ENCODE data around the gene ELMO3. TPM values are rescaled to one million over a fixed set of nuclear protein-coding genes. Genes with fewer than 3 reads are reported as not detected.

The ELMO3 gene
- total and polyA plus RNA-seq, 3 experiments from 2014 or later = 5.0 to 5.3 TPM; not detected in 1

DNA sequence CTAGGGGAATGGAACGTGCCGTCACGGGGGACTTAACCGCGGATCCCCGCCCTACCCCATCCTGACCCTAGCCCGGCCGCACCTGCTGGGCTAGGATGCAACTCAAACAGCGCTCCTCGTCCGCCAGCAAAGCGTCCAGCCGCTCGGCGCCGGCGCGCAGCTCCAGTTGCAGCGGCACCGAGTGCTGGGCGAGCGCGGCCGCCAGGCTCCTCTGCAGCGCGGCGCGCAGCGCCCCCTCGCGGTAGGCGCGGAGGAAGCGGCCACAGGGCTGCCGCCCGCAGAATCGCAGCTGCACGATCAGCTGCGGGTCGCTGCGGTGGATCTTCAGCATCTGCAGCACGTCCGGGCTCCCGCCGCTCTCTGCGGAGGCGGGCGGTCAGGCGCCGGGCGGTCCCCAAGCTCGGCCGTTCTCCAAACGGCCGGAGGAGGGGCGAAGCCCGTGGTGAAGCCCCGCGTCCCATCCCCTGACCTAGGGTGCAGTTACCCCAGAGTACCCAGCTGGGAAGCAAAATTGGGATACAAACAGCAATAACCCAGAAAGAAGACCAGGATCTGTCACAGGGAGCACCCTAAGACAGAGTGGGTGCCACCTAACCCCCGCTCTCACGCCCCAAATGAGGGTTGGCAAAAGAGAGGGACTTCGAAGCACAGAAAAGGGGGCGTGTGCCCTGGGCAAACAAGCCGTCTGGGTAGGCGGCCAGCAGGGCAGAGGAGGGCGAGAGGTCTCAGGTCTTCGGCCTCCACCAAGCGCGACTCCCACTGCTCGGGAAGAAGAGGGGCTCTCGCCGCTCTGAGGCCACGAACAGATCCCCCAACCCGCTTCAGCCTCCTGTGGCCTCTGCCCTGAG is 43.4 kb upstream of the ELMO3 start:
- Mint-ChIP-seq H3K4me3 (peak overlapping the region; percentile 48 to 92 (median 73)), H3K4me1 (peaks cover 54 to 75% (median 59%) of the 10 kb centered on the region in 3 donors)
- H3K4me1 ChIP-seq (ENCODE audit: insufficient read depth, low read length) = peaks cover 44% of the 10 kb centered on the region

DNA sequence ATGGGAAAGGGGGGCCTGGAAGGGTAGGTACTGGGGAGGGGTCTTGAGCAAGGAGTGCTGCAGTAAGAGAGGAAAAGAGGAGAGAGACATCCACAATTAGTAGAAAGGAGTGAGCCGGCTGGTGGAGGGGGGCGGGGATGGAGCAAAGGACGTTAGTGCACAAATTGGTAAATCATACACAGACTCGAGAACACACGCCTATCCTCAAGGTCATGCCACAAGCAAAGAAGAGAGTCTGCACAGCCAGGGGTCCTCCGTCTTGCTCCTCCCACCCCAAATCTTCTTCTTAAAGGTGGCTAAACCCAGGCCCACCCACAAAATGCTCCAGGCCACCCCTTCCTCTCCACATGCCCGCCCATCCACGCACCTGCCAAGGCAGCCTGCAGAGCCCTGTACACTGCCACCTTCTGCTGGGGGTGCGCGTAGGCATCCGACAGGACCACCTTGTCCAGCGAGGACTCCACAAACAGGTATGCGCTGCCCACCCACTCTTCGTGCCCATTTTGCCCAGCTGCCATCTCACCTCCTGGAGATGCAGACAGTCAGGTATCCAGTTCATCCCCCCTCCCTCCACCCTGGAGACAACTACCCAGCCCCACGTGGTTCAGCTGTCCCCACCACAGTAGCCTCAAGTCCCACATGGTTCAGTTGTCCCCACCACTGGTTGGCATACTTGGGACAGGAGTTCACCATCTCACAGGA is 42.6 kb upstream of the ELMO3 start:
- H3K27me3 Mint-ChIP-seq = peaks cover 4 to 9% of the 10 kb centered on the region in 2 donors
- no peaks in the 10 kb centered on the region for H3K9me3 Mint-ChIP-seq
- Histone ChIP-seq H3K4me3 (ENCODE audit: low read length) (no peak overlapping the region), H3K27ac (ENCODE audit: low read depth, low read length) (no peak overlapping the region), H3K9me3 (ENCODE audit: low read length) (no peaks in the 10 kb centered on the region), H3K4me1 (ENCODE audit: insufficient read depth, low read length) (peaks cover 47% of the 10 kb centered on the region), H3K27me3 (ENCODE audit: insufficient read depth, low read length, poor library complexity, severe bottlenecking) (peaks cover under 1% of the 10 kb centered on the region), H3K36me3 (ENCODE audit: insufficient read depth, low read length) (no peaks in the 10 kb centered on the region)
- CTCF ChIA-PET = interaction anchor here (0.8 to 17.6 kb wide), 19 partner anchors 9 to 312 kb away, joined by 3 to 205 read pairs (median 9); partner anchors contain the start of genes EXOC3L1, FBXL8, HSF4 and MATCAP1
- H3K27ac Mint-ChIP-seq = peak overlapping the region; percentile 70 to 99 (median 95)
- peak overlapping the region; percentile 38 to 92 (median 77) for H3K4me3 Mint-ChIP-seq
- H3K4me1 Mint-ChIP-seq = peaks cover 54 to 77% (median 59%) of the 10 kb centered on the region in 3 donors
- no peak for DNase-seq
- peaks cover 0 to 13% (median 0%) of the 10 kb centered on the region in 3 donors for H3K36me3 Mint-ChIP-seq
- POLR2A ChIA-PET = interaction anchor here (0.5 to 2.1 kb wide), 4 partner anchors 14 to 127 kb away, joined by 3 to 10 read pairs (median 4); partner anchors contain the start of genes CBFB and NOL3

More for the DNA sequence above, 43.4 kb upstream of the ELMO3 start:
- Histone ChIP-seq H3K9me3 (ENCODE audit: low read length) (no peaks in the 10 kb centered on the region), H3K36me3 (ENCODE audit: insufficient read depth, low read length) (no peaks in the 10 kb centered on the region), H3K27me3 (ENCODE audit: insufficient read depth, low read length, poor library complexity, severe bottlenecking) (no peaks in the 10 kb centered on the region), H3K4me3 (ENCODE audit: low read length) (no peak overlapping the region), H3K27ac (ENCODE audit: low read depth, low read length) (no peak overlapping the region)
- Mint-ChIP-seq H3K9me3 (no peaks in the 10 kb centered on the region), H3K27ac (peak overlapping the region in 6 of 8 donors; percentile 17 to 98 (median 82)), H3K36me3 (peaks cover 0 to 15% (median 0%) of the 10 kb centered on the region in 3 donors), H3K27me3 (peaks cover 0 to 4% of the 10 kb centered on the region in 2 donors)
- ChIA-PET POLR2A (interaction anchor here (0.5 to 2.1 kb wide), 6 partner anchors 15 to 142 kb away, joined by 3 to 10 read pairs (median 4); partner anchors contain the start of genes CBFB and NOL3), CTCF (interaction anchor here (0.5 to 17.6 kb wide), 56 partner anchors 8 to 325 kb away, joined by 3 to 205 read pairs (median 4); partner anchors contain the start of genes ATP6V0D1, CBFB, EXOC3L1 and FBXL8)
- peak; percentile 73 to 81 (median 75) for DNase-seq

DNA sequence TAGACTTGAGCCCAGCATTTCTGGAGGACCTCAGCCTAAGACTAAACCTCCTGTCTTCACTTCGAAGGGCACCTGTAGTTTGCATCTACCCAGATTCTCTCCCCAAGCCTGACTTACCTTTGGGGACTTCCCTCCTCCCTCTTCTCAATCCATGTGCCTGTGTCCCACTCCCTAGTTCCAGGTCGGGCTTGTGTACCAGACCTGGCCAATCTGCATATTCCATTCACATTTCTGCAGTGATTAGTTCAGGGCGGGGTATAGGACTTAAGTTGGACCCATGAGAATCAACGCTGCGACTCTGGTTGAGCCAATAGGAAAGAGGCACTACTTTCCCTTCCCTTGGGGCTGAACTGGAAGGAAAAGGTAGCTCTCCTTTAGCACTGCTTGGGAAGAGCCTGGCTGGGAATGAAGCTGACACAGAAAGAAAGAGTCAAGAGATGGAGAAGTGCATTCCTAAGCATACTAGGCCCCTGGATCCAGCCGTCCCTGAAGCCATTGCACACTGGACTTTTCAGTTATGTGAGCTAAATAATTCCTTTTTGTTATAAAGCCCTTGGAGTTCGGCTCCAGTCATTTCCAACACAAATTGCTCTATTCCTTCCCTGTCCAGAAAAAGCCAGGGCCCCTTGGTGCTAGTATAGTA is 41.7 kb upstream of the ELMO3 start:
- peak overlapping the region; percentile 94 to 99 (median 98) for H3K27ac Mint-ChIP-seq
- Histone ChIP-seq H3K27me3 (ENCODE audit: insufficient read depth, low read length, poor library complexity, severe bottlenecking) (peaks cover 5% of the 10 kb centered on the region), H3K27ac (ENCODE audit: low read depth, low read length) (peak overlapping the region; percentile 55), H3K36me3 (ENCODE audit: insufficient read depth, low read length) (no peaks in the 10 kb centered on the region), H3K9me3 (ENCODE audit: low read length) (no peaks in the 10 kb centered on the region), H3K4me1 (ENCODE audit: insufficient read depth, low read length) (peaks cover 52% of the 10 kb centered on the region), H3K4me3 (ENCODE audit: low read length) (no peak overlapping the region)
- peaks cover 12 to 16% of the 10 kb centered on the region in 2 donors for H3K27me3 Mint-ChIP-seq
- no peak for DNase-seq
- H3K4me1 Mint-ChIP-seq = peaks cover 54 to 78% (median 60%) of the 10 kb centered on the region in 3 donors
- POLR2A ChIA-PET = interaction anchor here (0.5 to 1.1 kb wide), 2 partner anchors 28 to 104 kb away, joined by 3 to 5 read pairs; no protein-coding TSS in a partner anchor
- peaks cover 0 to 13% (median 0%) of the 10 kb centered on the region in 3 donors for H3K36me3 Mint-ChIP-seq
- H3K4me3 Mint-ChIP-seq = peak overlapping the region; percentile 54 to 96 (median 92)
- CTCF ChIA-PET = interaction anchor here (0.8 to 17.6 kb wide), 12 partner anchors 12 to 205 kb away, joined by 3 to 205 read pairs (median 6); partner anchors contain the start of genes CBFB, EXOC3L1, MATCAP1 and NOL3
- H3K9me3 Mint-ChIP-seq = no peaks in the 10 kb centered on the region

DNA sequence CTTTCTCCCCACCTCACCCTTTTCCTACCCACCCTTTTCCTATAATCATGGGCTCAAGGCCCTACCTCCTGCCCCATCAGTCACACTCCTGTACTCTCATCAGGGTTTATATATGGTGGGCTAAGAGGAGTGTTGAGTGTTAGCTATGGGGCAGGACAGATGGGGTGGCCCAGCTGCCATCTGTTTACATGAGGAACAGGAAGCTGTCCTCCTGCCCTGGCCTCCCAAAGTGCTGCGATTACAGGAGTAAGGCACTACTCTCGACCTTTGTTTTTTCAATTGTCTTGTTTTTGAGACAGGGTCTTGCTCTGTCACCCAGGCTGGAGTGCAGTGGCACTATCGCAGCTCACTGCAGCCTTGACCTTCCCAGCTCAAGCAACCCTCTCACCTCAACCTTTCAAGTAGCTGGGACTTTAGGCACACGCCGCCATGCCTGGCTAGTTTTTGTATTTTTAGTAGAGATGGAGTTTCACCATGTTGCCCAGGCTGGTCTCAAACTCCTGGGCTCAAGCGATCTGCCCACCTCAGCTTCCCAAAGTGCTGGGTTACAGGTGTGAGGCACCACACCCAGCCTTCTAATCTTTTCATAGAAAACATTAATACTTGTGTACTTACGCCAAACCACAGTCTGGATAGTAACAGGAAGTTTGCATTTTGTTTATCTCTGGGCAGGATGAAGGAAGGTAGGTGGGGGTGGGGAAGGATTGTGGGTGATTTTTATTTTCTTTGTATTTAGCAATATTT is 40.9 kb upstream of the ELMO3 start:
- Mint-ChIP-seq H3K27me3 (peaks cover 16 to 22% of the 10 kb centered on the region in 2 donors), H3K9me3 (no peaks in the 10 kb centered on the region), H3K36me3 (peaks cover 0 to 13% (median 0%) of the 10 kb centered on the region in 3 donors), H3K4me3 (peak overlapping the region; percentile 79 to 96 (median 94)), H3K27ac (peak overlapping the region; percentile 94 to 99 (median 98)), H3K4me1 (peaks cover 49 to 77% (median 58%) of the 10 kb centered on the region in 3 donors)
- CTCF ChIA-PET = interaction anchor here (0.8 to 17.6 kb wide), 13 partner anchors 11 to 180 kb away, joined by 3 to 205 read pairs (median 6); partner anchors contain the start of genes CBFB, EXOC3L1, MATCAP1 and NOL3
- Histone ChIP-seq H3K9me3 (ENCODE audit: low read length) (no peaks in the 10 kb centered on the region), H3K36me3 (ENCODE audit: insufficient read depth, low read length) (no peaks in the 10 kb centered on the region), H3K4me3 (ENCODE audit: low read length) (peak overlapping the region; percentile 95), H3K27ac (ENCODE audit: low read depth, low read length) (peak overlapping the region; percentile 93), H3K27me3 (ENCODE audit: insufficient read depth, low read length, poor library complexity, severe bottlenecking) (peaks cover 13% of the 10 kb centered on the region), H3K4me1 (ENCODE audit: insufficient read depth, low read length) (peaks cover 61% of the 10 kb centered on the region)
- POLR2A ChIA-PET = interaction anchor here (0.5 to 2.5 kb wide), 8 partner anchors 7 to 158 kb away, joined by 3 to 9 read pairs (median 4); partner anchors contain the start of gene B3GNT9
- DNase-seq = peak in 1 of 5 donors; percentile 43

DNA sequence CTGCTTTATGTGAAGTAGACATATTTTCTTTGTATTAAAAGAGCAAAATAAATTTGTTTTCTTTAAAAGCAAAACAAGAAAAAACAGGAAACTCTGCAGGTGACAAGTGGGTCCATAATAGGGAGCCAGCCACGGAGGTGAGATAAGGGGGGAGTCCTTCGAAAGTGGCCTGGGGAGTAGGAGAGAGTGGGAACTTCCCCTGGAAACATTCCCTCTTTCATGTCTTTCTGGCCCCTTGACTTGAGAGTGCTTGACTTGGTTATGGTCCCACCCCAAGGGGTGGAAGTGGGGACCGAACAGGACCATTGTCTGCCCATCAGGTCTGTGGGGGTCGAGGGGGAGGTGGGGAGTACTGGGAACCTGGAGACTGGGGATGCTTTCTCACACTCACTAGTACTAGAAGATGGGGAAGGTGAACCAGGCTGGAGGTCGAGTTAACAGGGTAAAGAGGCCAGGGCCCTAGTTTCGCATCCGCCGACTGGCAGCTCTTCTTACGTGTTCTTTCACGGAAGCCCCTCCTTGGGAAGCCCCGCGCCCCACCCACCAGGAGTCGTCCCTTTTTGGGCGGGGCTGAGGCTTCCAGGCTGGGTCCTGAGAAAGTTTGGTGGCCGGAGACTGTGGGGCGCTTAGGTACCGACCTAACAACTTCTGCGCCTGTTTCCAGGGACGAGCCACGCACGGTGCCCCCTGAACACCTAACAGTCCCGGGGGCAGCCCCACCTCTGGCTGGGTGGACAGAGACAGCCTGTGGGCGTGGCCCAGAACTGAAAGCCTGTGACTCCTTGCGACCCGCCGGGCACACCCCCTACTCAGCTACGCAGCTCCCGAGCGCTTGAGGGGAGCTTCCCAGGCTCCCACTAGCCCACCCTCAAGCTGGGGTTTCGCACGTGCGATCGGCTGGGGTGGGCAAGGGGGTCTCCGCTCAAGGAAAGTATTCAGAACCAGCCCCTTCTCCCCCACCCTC is 40.0 kb upstream of the ELMO3 start:
- peak; percentile 65 to 88 (median 78) for DNase-seq
- Histone ChIP-seq H3K27me3 (ENCODE audit: insufficient read depth, low read length, poor library complexity, severe bottlenecking) (peaks cover 21% of the 10 kb centered on the region), H3K4me3 (ENCODE audit: low read length) (peak overlapping the region; percentile 95), H3K9me3 (ENCODE audit: low read length) (no peaks in the 10 kb centered on the region), H3K4me1 (ENCODE audit: insufficient read depth, low read length) (peaks cover 69% of the 10 kb centered on the region), H3K27ac (ENCODE audit: low read depth, low read length) (peak overlapping the region; percentile 93), H3K36me3 (ENCODE audit: insufficient read depth, low read length) (no peaks in the 10 kb centered on the region)
- Mint-ChIP-seq H3K27me3 (peaks cover 20 to 25% of the 10 kb centered on the region in 2 donors), H3K36me3 (peaks cover 0 to 13% (median 0%) of the 10 kb centered on the region in 3 donors), H3K4me3 (peak overlapping the region; percentile 79 to 96 (median 94)), H3K27ac (peak overlapping the region; percentile 94 to 99 (median 98)), H3K4me1 (peaks cover 44 to 76% (median 56%) of the 10 kb centered on the region in 3 donors), H3K9me3 (no peaks in the 10 kb centered on the region)
- CTCF ChIA-PET = interaction anchor here (0.9 to 17.6 kb wide), 14 partner anchors 6 to 183 kb away, joined by 3 to 205 read pairs (median 6); partner anchors contain the start of genes B3GNT9, EXOC3L1, FHOD1 and MATCAP1
- POLR2A ChIA-PET = interaction anchor here (0.7 to 2.5 kb wide), 9 partner anchors 8 to 158 kb away, joined by 3 to 9 read pairs (median 5); partner anchors contain the start of gene B3GNT9

DNA sequence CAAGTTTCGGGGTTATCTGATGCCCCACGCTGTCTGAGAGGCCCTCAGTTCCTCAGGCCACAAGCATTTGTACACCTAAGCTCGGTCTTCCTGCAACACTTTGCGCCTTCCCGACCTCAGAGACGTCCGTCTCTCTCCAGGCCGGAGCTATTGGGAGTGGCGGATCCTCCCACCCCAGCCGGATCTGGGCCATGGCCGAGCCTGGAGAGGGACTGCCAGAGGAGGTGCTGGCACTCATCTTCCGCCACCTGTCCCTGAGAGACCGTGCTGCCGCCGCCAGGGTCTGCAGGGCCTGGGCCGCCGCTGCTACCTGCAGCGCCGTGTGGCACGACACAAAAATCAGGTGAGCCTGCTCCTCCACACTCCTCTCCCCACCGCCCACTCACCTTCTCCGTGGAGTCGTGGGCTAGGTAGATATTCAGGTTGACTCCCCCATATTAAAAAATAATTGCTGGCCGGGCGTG is 37.3 kb upstream of the ELMO3 start:
- peaks cover 40 to 74% (median 47%) of the 10 kb centered on the region in 3 donors for H3K4me1 Mint-ChIP-seq
- H3K27ac Mint-ChIP-seq = peak overlapping the region in 1 of 8 donors; percentile 36
- H3K4me3 ChIP-seq (ENCODE audit: low read length) = peak overlapping the region; percentile 95
- DNase-seq = no peak
- ChIA-PET POLR2A (interaction anchor here (0.6 to 2.6 kb wide), 3 partner anchors 10 to 51 kb away, joined by 3 to 9 read pairs (median 3); partner anchors contain the start of gene B3GNT9), CTCF (interaction anchor here (1.8 to 17.6 kb wide), 5 partner anchors 8 to 24 kb away, joined by 9 to 205 read pairs (median 22); partner anchors contain the start of genes B3GNT9, EXOC3L1, MATCAP1 and NOL3)
- H3K36me3 ChIP-seq (ENCODE audit: insufficient read depth, low read length) = no peaks in the 10 kb centered on the region
- H3K9me3 Mint-ChIP-seq = no peaks in the 10 kb centered on the region
- peaks cover 73% of the 10 kb centered on the region for H3K4me1 ChIP-seq (ENCODE audit: insufficient read depth, low read length)
- peaks cover 38 to 42% of the 10 kb centered on the region in 2 donors for H3K27me3 Mint-ChIP-seq
- H3K36me3 Mint-ChIP-seq = peaks cover 0 to 13% (median 0%) of the 10 kb centered on the region in 3 donors
- peak overlapping the region in 4 of 7 donors; percentile 19 to 66 (median 40) for H3K4me3 Mint-ChIP-seq
- peaks cover 40% of the 10 kb centered on the region for H3K27me3 ChIP-seq (ENCODE audit: insufficient read depth, low read length, poor library complexity, severe bottlenecking)
- no peaks in the 10 kb centered on the region for H3K9me3 ChIP-seq (ENCODE audit: low read length)
- H3K27ac ChIP-seq (ENCODE audit: low read depth, low read length) = no peak overlapping the region

Measured in CD8-positive, alpha-beta memory T cell (primary cell).